Measurements from ENCODE around the gene DAB2IP.
"Not testable (repeated sequence)": the region's sequence is repeated elsewhere in the genome, so short reads cannot be mapped to it uniquely, and the experiment has no call there.

Gene DAB2IP

GRCh38 chr9:121627427-121627826, 24.0 kb upstream of the DAB2IP start:
- FAIRE-seq = no peak

- FAIRE-seq = no peak
Observed at GRCh38 chr9:121628401-121628800, 23.0 kb upstream of the DAB2IP start.

- no peak for FAIRE-seq
Observed at GRCh38 chr9:121631115-121631514, 20.3 kb upstream of the DAB2IP start.

GRCh38 chr9:121631978-121632418, 19.4 kb upstream of the DAB2IP start:
- no peak for FAIRE-seq

GRCh38 chr9:121633119-121633714, 18.2 kb upstream of the DAB2IP start:
- no peak for FAIRE-seq

GRCh38 chr9:121633736-121634135, 17.7 kb upstream of the DAB2IP start:
- FAIRE-seq = no peak

GRCh38 chr9:121634329-121635261, 16.8 kb upstream of the DAB2IP start:
- FAIRE-seq = no peak

GRCh38 chr9:121635300-121635876, 16.0 kb upstream of the DAB2IP start:
- FAIRE-seq = no peak

GRCh38 chr9:121636341-121636865, 15.0 kb upstream of the DAB2IP start:
- no peak for FAIRE-seq

GRCh38 chr9:121636978-121637712, 14.3 kb upstream of the DAB2IP start:
- FAIRE-seq = no peak

- FAIRE-seq = no peak
Observed at GRCh38 chr9:121637713-121638220, 13.7 kb upstream of the DAB2IP start.

GRCh38 chr9:121638399-121638798, 13.0 kb upstream of the DAB2IP start:
- FAIRE-seq = no peak

- FAIRE-seq = no peak
Observed at GRCh38 chr9:121638901-121639592, 12.4 kb upstream of the DAB2IP start.

- no peak for FAIRE-seq
Observed at GRCh38 chr9:121639619-121640018, 11.8 kb upstream of the DAB2IP start.

GRCh38 chr9:121640076-121640475, 11.4 kb upstream of the DAB2IP start:
- FAIRE-seq = no peak

GRCh38 chr9:121640491-121641223, 10.8 kb upstream of the DAB2IP start:
- FAIRE-seq = no peak

- no peak for FAIRE-seq
Observed at GRCh38 chr9:121641224-121641611, 10.2 kb upstream of the DAB2IP start.

GRCh38 chr9:121642758-121643157, 8.7 kb upstream of the DAB2IP start:
- FAIRE-seq = no peak

GRCh38 chr9:121643473-121643872, 8.0 kb upstream of the DAB2IP start:
- no peak for FAIRE-seq

GRCh38 chr9:121644040-121644439, 7.4 kb upstream of the DAB2IP start:
- not testable (repeated sequence) for FAIRE-seq

- FAIRE-seq = no peak
Observed at GRCh38 chr9:121645003-121645402, 6.4 kb upstream of the DAB2IP start.
